GM18517 (cell line): ENCODE measurements around the gene FOXO3.
"Not testable (repeated sequence)": the region's sequence is repeated elsewhere in the genome, so short reads cannot be mapped to it uniquely, and the experiment has no call there.

Experiments used
- ATAC-seq: cut with Tn5 transposase; IDR thresholded peaks from one replicate; pipeline ENCODE4 v1.9.1; 2021; ENCODE audit warnings: mild to moderate bottlenecking, moderate library complexity; ENCODE audit not compliant: unreplicated experiment

The FOXO3 gene

GRCh38 chr6:108680314-108680713, 119.6 kb downstream of the FOXO3 start:
- ATAC-seq, result not testable (repeated sequence)

DNA sequence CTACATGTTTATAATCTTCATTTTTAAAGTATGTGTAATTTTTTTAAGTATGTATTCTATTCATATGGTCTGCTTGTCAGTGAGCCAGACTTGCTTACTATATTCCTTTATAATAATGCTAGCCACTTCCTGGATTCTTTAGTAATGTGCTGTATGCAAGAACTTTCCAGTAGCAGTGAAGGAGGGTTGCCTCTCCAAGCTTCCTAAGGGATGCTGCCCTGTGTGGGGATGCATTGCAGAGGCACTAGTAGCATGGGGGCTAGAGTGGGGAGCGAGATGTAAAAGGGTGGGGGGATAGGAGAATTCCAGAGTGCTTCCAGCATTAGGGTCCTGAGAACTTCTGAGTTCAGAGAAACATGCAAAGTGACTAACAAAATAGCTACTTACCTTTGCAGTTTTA, 121.0 kb downstream of the FOXO3 start:
- not testable (repeated sequence) for ATAC-seq

DNA sequence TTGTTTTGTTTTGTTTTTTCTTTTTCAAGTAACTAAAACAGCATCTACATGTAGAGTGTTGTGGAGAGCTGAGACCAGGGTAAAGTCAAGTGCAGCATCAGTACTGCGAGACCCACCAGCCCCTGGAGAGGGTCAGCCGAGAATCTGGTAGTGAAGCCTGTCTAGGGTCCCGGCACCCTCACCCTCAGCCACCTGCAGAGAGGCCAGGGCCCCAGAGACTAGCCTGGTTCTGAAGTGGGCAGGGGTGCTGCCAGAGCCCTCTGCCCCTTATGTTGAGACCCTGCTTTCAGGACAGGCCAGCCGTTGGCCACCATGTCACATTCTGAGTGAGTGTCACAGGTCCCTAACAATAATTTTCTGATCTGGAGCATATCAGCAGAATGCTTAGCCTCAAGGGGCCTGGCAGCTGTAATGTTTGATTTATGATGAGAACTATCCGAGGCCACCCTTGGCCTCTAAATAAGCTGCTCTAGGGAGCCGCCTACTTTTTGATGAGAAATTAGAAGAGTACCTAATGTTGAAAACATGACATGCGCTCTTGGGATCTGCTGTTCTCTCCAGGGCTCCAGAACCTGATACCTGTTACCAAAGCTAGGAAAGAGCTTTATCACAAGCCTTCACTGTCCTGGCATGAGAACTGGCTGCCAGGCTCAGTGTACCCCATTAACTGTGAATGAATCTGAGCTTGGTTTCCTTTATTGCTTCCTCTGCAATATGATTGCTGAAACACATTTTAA, 121.8 kb downstream of the FOXO3 start:
- not testable (repeated sequence) for ATAC-seq

DNA sequence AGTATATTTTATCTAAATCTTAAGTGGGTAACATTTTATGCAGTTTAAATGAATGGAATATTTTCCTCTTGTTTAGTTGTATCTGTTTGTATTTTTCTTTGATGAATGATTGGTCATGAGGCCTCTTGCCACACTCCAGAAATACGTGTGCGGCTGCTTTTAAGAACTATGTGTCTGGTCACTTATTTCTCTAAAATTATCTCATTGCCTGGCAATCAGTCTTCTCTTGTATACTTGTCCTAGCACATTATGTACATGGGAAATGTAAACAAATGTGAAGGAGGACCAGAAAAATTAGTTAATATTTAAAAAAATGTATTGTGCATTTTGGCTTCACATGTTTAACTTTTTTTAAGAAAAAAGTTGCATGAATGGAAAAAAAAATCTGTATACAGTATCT, 123.3 kb downstream of the FOXO3 start:
- ATAC-seq, result not testable (repeated sequence)

DNA sequence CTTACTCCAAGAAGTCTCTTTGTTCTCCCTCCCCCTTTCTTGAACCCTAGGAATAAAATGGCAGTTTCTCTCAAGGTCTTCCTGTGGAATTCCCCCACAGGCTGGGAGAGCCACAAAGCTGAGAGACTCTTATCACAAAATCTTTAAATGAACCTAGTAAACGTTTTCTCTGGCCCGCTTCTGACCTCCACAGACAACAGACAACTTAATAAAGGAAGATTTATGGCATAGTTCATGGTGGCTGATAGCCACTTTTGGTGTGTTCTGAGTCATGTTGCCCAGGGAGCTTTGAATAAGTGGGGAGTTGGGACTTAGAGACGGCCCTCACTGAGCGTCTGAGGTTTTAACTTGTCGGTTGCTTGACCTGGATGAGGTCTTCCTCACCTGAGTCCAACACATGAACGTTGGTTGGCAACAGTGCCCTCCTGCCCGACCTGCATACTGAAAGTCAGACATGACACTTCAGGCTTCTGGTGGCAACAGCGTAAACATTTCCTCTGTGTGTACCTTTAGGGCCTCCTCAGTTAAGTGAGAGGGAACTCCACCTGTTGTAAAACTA, 124.1 kb downstream of the FOXO3 start:
- no peak for ATAC-seq

- no peak for ATAC-seq
Observed at GRCh38 chr6:108685970-108686369, 125.3 kb downstream of the FOXO3 start.

DNA sequence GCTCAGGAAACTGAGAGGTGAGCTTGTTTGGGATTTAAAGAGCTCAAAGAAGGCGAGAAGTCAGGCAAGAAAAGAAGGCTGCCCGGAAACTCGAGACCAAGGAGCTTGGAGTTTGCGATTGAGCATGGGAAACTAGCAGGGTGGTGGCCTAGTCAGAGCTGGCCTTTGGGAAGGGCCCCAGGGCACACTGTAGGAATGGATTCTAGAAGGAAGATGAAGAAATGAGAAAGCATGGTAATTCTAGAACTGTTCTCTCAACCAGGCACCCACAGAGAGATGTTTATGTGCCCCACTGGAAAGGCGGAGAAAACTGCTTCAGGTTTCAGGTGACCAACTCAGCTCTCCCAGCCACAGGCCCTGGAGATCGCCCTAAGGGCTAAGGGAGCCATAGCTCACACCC, 126.2 kb downstream of the FOXO3 start:
- ATAC-seq, result no peak

DNA sequence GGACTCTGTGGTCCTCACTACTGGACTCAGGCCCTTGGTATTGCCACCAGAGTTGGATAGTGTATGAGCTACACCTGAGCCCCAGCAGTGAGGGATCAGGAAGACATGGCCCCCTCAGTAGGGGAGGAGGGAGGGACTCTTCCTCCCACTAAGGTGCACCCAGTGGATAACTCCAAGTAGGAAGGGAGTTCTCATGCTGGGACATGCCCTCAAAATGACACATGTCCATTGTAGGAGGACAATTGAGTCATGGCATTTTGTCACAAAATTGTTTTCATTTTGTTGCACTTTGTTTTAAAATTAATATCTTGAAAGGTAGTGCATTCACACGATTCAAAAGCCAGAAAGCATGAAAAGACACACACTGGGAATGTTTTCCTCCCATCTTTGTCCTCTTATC, 127.2 kb downstream of the FOXO3 start:
- ATAC-seq, result no peak

- ATAC-seq, result no peak
Observed at GRCh38 chr6:108689272-108690161, 128.8 kb downstream of the FOXO3 start.

DNA sequence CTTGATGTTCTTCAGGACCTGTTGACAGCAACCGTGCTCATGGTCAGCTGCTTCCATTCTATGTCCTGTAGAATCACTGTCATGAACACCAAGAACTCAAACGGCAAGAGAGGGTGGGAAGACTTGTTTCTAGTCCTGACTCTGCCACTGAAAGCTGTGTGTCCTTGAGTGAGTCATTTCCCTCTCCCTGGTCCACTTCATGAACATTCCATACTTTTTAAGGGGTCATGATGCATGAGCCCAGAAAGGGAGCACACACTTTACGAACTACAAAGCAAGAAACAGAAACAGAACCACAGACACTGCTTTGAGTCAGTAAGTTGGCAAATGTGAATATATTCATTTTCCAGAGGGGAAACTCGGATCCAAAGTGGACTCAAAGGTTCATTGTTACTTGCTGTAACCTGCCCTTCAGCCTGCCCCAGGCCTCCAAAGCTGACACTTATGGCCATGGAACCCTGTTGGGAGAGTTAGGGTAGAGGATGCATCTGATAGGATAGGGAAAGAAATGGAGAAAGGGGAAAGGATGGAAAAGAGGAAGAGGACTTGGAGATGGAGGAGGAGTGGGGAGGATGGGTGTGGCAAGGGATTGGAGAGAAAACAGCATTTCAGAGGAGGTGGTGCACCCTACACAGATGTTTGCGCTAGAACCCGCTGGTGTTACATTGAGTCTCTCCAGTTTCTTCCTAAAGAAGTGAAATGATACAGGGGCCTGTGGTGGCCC, 129.8 kb downstream of the FOXO3 start:
- ATAC-seq, result no peak

DNA sequence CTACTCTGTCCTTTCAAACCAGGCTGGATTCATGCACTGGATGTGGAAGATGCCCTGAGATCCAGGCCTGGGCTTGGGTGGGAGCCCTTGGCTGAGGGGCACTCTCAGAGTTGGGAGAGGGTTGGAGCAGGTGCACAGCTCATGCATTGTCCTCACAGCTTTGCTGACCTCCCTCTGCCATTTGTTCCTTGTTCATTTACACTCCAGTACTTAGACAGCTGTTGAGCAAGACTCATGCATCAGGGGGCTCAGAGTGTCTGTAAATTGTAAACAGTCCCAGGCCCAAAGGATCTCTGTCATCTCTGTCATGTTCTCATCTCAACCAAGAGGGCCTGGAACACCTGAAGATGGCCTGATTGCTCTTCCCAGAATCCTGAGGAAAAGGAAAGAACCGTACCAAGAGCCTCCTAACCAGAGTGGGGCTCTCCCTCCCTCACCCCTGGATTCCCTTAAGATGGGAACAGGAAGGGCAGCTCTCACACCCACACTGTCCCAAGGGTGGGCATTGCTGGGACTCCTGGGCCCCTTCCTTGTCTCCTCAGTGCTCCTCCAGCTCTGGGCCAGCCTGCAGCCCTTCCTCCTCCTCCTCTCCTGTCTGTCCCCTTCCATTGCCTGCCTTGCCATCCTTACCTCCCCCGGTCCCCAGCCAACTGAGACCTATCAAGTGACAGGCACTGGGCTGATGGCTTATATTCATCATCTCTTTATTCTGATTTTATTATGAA, 132.9 kb downstream of the FOXO3 start:
- no peak for ATAC-seq

GRCh38 chr6:108694816-108695215, 134.1 kb downstream of the FOXO3 start:
- no peak for ATAC-seq

- no peak for ATAC-seq
Observed at GRCh38 chr6:108697561-108698161, 136.9 kb downstream of the FOXO3 start.

DNA sequence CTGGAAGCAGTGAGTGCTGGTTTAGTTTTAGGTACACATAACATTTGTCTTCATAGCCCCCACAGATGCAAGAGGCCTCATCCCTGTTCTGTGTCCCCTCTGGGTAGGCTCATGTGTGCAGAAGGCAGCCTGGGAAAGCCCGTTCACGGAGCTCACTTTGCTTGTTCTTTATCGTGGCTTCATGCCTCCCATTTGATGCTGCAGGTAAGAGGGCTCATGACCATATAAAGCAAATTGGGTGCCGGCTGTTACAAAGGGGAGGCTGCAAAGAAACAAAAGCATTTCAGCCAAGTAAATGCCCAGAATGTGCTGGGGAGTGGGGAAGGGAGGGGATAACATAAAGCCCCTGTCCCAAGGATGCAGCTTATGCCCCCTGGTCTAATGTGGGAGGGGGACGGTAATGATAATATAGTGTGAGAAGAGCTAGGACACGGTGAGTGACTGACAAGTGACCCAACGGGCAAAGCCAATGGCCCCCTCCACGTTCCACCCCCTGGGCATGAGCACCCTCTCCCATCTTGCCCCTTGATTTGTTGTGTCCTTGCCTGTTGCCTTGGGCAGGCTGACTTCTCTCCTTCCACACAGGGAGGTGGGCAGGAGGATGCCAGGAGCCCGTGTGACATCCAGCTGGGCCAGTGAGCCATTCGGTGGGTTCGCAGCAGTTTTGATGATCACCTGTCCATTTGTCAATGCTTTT, 138.0 kb downstream of the FOXO3 start:
- no peak for ATAC-seq

- no peak for ATAC-seq
Observed at GRCh38 chr6:108699290-108700041, 138.7 kb downstream of the FOXO3 start.

GRCh38 chr6:108702106-108702851, 141.6 kb downstream of the FOXO3 start:
- ATAC-seq, result no peak

- ATAC-seq, result no peak
Observed at GRCh38 chr6:108706649-108707048, 145.9 kb downstream of the FOXO3 start.
